GM12864 (cell line): ENCODE results near the gene TNFAIP3.

ENCODE experiments used
- DNase-seq: peaks from one replicate; pipeline ENCODE4 v3.0.0-alpha.2; 2011; ENCODE audit warnings: low read depth
- H3K4me3 ChIP-seq: 2 replicates; pipeline ENCODE4 v1.5.1; 2011; ENCODE audit warnings: mild to moderate bottlenecking, low read depth, low read length, control low read depth
- TF ChIP-seq, protein P1 (sequence below): IDR thresholded peaks from 2 replicates; pipeline ENCODE4 v1.5.1; 2011; ENCODE audit warnings: low read depth, mild to moderate bottlenecking, moderate library complexity, low read length, control low read depth, inconsistent platforms; ENCODE audit errors: missing control alignments

Gene TNFAIP3

DNA sequence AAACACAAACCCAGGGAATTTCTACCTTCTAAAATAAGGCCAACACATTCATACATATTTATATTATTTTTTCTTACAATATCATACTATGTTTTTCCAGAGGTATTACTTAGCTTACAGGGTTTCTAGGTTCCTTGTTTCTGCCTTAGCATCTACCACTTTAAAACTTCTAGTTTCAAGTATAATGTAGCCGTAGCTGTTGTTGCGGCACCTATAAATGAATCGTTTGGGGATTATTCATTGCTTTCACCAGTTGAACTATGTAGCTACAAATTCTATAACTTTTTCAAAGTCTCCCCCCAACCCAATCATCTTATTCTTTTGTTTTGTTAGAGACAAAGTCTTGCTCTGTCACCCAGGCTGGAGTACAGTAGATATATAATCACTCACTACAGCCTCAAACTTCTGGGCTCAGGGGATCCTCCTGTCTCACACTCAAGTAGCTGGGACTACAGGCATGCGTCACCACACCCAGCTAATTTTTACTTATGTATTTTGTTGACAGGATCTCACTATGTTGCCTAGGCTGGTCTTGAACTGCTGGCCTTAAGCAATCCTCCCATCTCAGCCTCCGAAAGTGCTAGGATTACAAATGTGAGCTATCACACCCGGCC is 43.9 kb downstream of the TNFAIP3 start:
- no peak overlapping the region; the same call in 1 of the 2 replicates for H3K4me3 ChIP-seq
- no peak for DNase-seq
- TF ChIP-seq, protein P1, sequence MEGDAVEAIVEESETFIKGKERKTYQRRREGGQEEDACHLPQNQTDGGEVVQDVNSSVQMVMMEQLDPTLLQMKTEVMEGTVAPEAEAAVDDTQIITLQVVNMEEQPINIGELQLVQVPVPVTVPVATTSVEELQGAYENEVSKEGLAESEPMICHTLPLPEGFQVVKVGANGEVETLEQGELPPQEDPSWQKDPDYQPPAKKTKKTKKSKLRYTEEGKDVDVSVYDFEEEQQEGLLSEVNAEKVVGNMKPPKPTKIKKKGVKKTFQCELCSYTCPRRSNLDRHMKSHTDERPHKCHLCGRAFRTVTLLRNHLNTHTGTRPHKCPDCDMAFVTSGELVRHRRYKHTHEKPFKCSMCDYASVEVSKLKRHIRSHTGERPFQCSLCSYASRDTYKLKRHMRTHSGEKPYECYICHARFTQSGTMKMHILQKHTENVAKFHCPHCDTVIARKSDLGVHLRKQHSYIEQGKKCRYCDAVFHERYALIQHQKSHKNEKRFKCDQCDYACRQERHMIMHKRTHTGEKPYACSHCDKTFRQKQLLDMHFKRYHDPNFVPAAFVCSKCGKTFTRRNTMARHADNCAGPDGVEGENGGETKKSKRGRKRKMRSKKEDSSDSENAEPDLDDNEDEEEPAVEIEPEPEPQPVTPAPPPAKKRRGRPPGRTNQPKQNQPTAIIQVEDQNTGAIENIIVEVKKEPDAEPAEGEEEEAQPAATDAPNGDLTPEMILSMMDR = no peak

DNA sequence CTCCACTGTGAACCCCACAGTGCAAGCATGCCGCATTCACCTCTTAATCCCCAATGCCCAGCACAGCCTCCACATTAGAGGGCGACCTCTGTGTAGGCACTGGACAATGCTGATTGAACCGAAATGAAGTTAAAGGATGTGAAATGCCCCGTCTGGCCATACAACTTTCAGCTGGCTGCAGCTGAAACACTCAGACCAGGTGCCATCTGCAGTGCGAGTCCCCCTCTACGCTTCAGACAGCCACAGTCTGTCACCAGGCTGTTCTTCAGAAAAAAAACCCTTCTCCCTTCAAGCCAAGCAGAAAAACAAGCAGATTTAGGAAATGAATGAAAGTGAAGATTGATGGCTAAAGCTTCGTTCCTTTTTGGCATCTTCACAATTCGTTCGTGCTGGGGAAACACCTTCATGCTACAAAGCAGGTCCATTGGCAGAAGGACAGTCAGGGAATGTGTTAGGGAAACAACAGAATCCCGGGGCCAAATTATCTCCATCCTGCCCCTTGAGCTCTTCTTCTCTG is 44.7 kb downstream of the TNFAIP3 start:
- H3K4me3 ChIP-seq = peak overlapping the region; percentile 15; the same call in 1 of the 2 replicates
- TF ChIP-seq, protein P1 = no peak
- DNase-seq = no peak

DNA sequence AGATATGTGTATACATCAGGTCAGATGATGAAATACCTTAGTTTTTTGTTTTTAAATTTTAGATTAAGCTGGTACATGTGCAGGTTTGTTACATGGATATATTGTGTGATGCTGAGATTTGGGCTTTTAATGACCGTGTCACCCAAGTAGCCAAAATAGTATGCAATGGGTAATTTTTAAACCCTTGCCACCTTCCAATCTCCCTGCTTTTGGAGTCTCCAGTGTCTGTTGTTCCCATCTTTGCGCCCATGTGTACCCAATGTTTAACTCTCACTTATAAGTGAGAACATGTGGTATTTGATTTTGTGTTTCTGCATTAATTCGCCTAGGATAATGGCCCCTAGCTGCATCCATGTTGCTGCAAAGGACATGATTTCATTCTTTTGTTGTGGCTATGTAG is 45.8 kb downstream of the TNFAIP3 start:
- no peak overlapping the region for H3K4me3 ChIP-seq
- TF ChIP-seq, protein P1 = no peak
- no peak for DNase-seq

DNA sequence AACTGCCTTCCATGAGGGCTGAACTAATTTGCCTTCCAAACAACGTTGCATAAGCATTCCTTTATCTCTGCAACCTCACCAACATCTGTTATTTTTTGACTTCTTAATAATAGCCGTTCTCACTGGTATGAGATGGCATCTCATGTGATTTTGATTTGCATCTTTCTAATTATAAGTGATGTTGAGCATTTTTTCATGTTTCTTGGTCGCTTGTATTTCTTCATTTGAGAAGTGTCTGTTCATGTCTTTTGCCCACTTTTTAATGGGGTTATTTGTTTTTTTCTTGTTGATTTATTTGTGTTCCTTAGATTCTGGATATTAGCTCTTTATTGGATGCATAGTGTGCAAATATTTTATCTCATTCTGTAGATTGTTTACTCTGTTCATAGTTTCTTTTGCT is 46.4 kb downstream of the TNFAIP3 start:
- no peak for DNase-seq
- no peak overlapping the region for H3K4me3 ChIP-seq
- TF ChIP-seq, protein P1 = no peak

DNA sequence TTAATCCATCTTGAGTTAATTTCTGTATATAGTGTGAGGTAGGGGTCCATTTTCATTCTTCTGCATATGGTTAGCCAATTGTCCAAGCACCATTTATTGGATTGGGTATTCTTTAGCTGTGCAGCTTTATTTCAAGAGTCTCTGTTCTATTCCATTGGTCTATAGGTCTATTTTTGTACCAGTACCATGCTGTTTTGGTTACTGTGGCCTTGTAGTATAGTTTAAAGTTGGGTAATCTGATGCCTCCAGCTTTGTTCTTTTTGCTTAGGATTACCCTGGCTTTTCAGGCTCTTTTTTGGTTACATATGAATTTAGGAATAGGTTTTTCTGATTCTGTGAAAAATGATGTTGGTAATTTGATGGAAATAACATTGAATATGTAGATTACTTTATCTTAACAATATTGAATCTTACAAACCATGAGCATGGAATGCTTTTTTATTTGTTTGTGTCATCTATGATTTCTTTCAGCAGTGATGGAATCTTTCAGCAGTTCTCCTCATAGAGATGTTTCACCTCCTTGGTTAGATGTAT is 47.0 kb downstream of the TNFAIP3 start:
- TF ChIP-seq, protein P1 = no peak
- DNase-seq = no peak

DNA sequence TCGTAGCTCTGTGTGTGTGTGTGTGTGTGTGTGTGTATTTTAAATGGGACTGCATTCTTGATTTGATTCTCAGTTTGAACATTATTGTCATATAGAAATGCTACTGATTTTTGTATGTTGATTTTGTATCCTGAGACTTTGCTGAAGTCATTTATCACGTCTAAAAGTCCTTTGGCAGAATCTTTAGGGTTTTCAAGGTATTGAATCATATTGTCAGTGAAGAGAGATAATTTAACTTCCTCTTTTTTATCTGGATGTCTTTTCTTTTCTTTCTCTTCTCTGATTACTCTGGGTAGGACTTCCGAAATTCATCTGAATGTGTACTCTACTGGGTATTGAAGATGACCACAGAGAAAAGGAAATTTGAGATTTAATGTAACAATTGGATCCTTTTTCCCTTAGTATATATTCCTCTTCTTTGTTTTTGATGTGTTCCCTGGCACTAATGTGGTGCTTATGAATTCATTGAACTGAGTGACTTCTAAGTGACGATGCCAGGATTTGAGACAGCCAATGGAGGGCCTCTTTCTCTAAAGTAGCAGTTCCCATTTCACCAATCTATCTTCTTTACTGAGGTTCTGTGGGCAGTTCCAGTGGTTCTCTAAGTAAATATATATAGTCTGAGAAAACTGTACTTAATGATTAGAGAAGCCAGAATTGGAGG is 47.6 kb downstream of the TNFAIP3 start:
- TF ChIP-seq, protein P1 = no peak
- no peak overlapping the region for H3K4me3 ChIP-seq
- no peak for DNase-seq

More for the DNA sequence above, 47.0 kb downstream of the TNFAIP3 start:
- H3K4me3 ChIP-seq = no peak overlapping the region
